Neural cell (in vitro differentiated cells): ENCODE data around the gene HELZ.

Experiments
- CTCF ChIP-seq: fragments of 450-650 bp; IDR thresholded peaks from 2 replicates; pipeline ENCODE4 v1.5.1; 2014; ENCODE audit warnings: antibody characterized with exemption, mild to moderate bottlenecking, moderate library complexity; ENCODE audit not compliant: poor library complexity, severe bottlenecking
- EP300 ChIP-seq: fragments of 450-650 bp; conservative IDR thresholded peaks from 2 replicates; pipeline ENCODE4 v1.6.1; 2014; ENCODE audit warnings: antibody characterized with exemption, mild to moderate bottlenecking, moderate library complexity; ENCODE audit not compliant: poor library complexity, severe bottlenecking
- EZH2 ChIP-seq: fragments of 200-600, 300-800 bp; shearing (Covaris generic), sonication (generic); IDR thresholded peaks from 2 replicates; pipeline ENCODE4 v1.6.1; 2014; ENCODE audit warnings: antibody characterized with exemption, low read length, borderline replicate concordance, mild to moderate bottlenecking; ENCODE audit not compliant: insufficient read depth, poor library complexity, severe bottlenecking
- MXI1 ChIP-seq: fragments of 450-650 bp; conservative IDR thresholded peaks from 2 replicates; pipeline ENCODE4 v1.6.1; 2014; ENCODE audit warnings: antibody characterized with exemption, mild to moderate bottlenecking; ENCODE audit not compliant: poor library complexity, severe bottlenecking
- POLR2AphosphoS5 ChIP-seq: IDR thresholded peaks from 2 replicates; pipeline ENCODE4 v1.6.1; 2012
- RAD21 ChIP-seq: fragments of 450-650 bp; conservative IDR thresholded peaks from 2 replicates; pipeline ENCODE4 v1.6.1; 2014; ENCODE audit warnings: antibody characterized with exemption, mild to moderate bottlenecking, moderate library complexity
- TAF1 ChIP-seq: IDR thresholded peaks from 2 replicates; pipeline ENCODE4 v1.6.1; 2012; ENCODE audit warnings: low read depth

GRCh38 chr17:67035131-67036083 lies 209.6 kb downstream of the HELZ start:
- no peak for TF ChIP-seq CTCF
- TF ChIP-seq EP300 = no peak
- no peak for TF ChIP-seq EZH2
- no peak for TF ChIP-seq POLR2AphosphoS5
- TF ChIP-seq TAF1 = no peak
- TF ChIP-seq MXI1 = no peak
- no peak for TF ChIP-seq RAD21
